Femur (tissue), 1 donor: Measurements from ENCODE around the gene SFXN4.

ENCODE experiments used
- DNase-seq: peaks from one replicate; pipeline ENCODE4 v3.0.0-alpha.2; 2017

Gene SFXN4, protein sequence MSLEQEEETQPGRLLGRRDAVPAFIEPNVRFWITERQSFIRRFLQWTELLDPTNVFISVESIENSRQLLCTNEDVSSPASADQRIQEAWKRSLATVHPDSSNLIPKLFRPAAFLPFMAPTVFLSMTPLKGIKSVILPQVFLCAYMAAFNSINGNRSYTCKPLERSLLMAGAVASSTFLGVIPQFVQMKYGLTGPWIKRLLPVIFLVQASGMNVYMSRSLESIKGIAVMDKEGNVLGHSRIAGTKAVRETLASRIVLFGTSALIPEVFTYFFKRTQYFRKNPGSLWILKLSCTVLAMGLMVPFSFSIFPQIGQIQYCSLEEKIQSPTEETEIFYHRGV

DNA sequence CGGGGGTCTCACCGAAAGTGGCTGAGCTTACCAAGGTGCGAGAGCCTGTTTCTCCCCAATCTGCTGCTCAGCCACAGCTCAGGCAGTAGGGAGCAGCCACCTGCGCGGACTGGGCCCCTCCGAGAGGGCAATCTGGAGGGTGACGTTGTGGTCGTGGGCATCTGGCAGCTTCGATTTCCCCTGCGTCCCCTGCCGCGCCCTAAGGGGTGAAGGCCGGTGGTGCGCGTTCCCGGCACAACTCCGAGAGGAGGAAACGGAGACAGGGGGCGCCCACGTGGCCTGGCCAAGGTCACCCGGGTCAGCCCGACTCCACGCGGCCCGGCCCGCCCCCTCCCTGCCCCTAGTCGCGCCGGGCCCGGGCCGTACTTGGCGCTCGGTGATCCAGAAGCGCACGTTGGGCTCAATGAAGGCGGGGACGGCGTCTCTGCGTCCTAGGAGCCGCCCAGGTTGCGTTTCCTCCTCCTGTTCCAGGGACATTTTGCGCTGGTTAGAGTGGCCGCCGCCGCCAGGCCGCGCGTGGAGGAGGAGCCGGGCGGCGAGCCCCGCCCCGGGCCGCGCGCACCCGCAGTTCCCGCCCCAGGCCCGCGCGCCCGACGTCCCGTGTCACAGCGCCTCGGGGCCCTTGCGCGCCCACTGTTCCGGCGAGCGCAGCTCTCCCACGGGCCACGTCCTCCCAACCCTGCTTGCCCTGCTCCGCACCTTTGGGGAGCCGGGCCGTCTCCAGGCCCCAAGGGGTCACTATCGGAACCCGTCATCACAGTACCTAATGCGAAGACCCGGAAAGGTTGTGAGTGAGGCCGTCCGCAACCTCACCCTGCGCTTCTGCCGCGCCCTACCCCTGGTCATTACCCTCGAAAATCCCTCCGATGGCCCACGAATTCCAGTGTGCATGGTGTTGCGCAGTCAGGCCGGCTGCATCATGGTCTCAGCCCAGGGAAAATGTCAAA, at the start of gene SFXN4:
Gene SFXN4 (minus strand): TSS at position 544 of the 947 bp plus-strand sequence. CDS start 67 bp downstream, at position 477.
- peak; percentile 85 for DNase-seq

DNA sequence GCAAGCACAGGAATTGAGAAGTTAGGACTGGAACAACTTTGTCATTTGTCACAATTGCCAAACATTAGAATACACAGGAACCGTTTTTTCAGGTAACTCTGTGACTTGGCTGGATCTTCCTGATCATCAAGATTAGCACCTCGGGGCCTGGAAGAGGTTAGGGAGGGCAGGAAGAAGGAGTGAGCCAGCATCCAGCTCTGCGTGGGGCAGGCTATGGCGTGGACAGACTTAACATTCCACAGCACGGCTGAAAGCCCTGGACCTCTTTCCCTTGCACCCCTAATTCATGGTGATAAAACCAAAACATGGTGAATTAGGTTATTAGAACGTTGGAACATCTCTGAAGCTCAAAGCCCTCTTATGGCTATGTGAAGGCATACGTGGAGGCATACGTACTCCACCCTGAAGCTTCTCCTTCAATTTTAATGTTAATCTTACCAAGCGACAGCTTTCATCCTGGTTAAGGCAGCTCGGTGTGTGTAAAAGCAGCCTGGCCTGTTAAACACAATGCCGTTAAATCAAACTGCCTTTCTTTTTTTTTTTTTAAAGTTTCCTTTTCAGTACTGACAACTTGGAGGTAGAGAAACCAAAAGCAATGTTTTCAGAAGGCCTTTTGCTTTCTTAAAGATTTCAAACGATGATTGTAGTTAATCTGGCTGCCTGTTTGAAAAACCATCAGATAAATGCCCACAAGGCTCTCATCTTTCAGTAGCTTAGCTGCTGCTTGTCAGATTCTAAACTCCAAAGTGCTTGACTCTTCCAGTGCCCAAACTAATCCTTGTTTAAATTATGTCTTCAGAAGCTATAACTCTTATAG, 46.3 kb upstream of the SFXN4 start:
- no peak for DNase-seq

DNA sequence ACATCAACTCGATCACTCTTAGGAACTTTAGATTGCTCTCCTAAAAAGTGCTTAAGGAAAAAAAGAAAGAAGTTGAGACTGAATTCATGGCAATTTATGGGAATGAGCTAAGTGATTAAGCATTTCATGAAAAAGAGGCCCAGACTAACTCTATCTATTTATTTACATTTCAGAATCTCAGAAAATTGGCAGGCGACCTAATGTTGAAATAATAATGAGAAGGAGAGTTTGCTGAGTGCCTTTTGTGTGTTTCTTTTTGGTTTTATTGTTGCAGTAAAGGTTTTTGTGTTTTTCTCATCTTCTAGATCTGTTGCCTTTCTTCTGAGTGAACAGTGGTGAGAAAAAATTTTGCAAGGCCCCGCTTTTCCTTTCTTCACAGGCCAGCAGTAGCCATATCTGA, 45.7 kb upstream of the SFXN4 start:
- no peak for DNase-seq

DNA sequence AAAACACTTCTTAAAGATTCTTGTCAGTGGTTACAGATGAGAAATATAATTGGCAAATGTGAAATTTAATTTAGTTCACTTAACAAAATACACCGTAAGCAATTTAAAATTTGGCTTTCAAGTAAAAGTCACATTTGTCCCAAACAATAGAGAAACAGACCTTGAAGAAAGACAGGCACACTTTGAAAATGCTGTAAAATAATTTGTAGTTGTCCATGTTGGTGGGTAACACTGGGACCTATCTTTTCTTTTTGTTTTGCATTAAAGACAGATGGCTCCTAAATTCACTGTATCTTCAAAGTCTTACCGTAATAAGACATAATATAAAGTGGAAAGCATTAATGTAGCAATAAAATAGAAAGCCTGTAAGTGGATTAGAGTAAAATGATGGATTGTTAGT, 45.1 kb upstream of the SFXN4 start:
- no peak for DNase-seq

DNA sequence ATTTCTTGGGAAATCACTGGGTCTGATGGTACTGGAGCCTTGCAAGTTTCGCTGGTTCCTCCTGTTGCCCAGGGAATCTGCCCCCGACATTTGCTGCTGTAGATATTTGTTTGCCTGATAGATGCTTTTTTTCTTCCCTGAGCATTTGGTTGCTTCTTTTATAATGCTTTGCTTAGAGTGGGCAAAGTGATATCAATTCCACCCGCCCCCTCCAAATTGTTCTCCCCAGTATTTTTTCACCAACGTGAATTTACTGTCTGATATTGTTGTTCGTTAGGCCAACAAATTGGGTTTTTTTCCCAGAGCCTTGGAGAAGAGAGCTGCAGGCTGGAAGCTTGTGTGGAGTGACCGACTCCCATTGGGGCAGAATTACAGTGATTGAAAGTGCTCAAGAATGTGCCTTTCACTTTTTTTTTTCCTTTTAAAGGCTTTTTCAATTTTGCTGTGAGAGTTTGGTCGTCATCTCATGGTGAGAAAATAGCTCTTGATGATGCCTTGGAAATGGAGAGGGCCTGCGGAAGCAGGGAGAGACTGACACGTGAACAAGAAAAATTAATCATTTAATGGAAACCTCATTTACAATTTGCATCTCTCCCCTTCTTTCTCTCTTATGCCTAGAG, 44.3 kb upstream of the SFXN4 start:
- DNase-seq, result no peak

DNA sequence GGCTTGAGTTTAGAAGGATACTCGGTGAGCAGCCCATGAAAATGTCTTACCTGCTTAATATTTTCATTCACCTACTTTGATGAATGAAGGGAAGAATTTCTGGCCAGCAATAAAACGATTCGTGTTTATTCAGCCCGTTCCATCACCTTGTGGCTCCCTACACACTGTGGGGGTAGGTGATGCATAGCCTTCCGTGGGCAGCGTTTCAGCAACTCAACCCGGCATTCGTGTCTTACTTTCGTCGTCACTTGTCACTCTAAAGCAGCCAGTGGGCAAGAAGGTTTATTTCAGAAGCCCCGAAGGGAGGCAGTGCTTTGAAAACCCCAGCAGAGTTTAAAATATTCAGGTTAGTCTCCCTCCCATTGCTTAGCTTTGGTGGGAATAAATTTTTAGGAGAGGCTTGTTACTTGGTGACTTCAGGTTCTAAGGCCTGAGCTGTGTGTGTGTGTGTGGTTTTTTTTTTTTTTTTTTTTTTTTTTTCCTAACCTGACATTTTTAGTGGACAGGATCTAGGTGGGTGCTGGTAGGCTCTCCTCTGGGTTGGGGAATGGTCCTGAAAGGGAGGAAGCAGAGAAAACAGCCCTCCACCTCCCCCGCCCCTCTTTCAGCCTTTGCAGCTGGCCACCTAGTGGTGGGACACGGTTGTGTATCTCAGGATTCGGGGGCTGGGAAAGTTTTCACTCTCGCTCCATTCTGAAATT, 43.7 kb upstream of the SFXN4 start:
- DNase-seq, result peak; percentile 69

DNA sequence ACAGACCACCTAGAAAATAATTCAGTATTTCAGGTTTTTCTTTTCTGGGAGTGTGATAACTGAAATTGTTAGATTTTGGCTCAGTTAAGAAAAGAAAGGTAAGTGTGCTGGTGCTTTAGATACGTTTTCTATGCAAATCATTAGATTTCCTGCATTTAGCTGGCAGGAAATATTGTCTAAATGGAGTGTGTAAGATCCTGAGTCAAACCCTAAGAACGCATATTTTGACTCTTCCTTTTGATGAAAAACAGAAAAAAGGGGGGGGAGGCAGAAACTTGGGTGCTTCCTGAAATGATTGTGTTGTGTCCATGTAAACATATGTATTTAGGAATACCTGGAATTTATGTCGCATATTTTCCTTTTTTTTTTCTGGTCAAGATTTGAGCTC, 43.0 kb upstream of the SFXN4 start:
- DNase-seq, result no peak

DNA sequence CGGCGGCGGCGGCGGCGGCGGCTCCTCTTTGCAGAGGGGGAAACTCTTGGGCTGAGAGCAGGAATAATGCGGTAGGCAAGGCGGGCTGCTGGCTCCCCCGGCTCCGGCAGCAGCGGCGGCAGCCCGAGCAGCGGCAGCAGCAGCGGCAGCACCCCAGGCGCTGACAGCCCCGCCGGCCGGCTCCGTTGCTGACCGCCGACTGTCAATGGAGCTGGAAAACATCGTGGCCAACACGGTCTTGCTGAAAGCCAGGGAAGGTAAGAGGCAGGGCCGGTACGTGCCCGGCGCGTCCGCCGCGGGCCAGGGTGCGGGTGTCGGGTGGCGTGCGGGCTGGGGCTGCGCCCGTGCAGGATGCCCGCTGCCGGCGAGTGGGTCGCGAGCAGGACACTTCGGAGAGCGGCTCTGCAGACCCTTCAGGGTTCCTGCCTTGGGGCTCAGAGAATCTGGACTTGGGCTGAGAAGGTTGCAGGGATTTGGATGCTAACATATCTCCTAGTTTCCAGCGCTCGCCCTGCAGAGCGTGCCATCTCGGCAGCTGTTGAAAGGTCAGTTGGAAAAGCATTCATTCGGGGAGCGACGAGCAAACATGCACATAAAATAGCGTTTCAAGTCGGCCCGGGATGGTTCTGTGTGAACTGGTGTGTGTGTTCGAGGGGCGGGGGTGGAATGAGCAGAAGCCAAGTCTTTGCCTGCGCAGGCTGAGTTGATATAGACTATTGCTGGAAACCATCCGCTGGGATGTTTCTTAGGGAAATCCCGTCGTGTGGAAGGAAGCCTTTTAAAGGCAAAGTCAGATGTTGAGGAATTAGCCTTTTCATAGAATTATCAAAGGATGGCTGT, 42.4 kb upstream of the SFXN4 start:
- DNase-seq, result peak; percentile 75

DNA sequence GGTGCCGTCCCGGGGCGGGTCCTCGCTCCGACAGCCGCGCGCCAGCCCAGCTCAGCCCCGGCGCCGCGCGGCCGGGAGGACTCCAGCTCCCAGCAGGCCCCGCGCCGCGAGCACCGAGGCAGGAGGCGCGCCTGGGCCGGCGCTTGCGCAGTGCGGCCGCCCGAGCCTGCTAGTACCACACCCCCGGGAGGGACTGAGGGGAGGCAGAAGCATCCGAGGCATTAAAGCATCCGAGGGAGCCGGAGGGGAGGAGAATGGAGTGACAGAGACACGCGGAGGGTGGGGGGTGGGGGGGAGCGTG, 41.8 kb upstream of the SFXN4 start, which contains the start of gene GRK5:
Gene GRK5 (plus strand): TSS at position 206 of the 301 bp plus-strand sequence. CDS start 347 bp downstream, outside the sequence.
- DNase-seq, result peak; percentile 97

DNA sequence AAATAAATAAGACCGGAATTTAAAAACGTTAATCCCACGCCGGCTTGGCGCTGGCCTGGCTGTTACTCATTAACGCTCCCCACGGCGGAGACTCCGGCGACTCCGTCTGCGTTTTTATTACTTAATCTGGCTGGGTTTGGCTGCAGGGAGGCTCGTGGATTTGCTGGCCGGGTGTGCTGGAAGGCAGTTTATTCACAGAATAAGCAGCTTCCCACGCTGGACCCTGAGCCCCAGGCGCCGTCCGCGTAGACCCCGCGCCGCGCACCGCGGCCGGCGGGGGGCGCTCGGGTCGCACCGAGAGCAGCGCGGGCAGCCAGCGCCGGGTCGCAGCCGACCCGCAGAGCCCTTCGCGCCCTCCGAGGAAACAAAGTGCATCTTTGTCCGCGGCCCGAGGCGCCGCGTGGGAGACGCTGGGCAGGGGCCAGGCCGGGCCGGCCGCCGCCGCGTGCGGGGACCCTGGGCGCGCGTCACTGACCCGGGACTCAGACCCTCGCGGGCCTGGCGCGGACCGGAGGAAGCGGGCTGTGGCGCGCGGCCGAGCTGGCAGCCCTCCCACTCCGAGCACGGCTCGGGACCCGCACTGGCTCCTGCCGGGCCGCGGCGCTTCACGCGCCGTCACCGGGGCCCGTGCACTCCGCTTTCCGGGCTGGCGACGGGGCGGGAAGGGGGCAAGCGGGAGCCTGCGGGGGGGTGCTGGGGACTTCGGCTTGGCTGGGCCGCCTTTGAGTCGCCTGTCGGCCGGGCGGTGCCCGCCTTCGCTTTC, 41.3 kb upstream of the SFXN4 start:
- DNase-seq, result peak; percentile 84

DNA sequence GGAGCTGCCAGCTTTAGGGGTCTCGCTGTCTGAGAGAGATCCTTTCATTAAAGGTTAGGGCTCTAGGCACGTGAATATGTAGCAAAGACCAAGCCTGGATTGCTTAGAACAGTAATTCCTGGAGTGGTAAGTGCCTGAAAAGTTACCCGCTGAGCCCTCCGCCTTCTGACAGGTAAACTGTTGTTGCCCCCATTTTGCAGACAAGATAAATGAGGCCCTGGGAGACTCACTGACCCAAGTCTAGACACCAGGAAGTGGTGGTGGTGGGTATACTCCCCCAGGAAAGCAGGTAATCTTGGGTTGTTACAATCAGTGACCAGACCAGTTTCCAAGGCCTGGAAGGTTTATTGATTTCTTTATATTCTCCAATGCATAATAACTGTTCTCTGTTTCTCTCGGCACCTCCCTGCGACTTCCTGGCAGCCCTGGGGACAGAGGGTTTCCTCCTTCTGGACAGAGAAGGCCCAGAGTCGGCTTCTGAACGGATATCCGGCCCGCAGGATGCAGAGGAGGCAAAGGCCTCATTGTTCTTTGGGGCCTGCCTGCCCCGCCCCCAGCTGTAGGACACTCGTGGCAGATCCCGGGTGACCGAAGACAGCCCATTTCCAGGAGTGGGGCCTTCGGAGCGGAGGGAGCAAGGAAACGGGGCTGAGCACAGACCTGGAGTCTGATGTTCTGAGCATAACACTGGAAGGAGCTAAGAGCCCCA, 40.5 kb upstream of the SFXN4 start:
- DNase-seq, result peak; percentile 69

DNA sequence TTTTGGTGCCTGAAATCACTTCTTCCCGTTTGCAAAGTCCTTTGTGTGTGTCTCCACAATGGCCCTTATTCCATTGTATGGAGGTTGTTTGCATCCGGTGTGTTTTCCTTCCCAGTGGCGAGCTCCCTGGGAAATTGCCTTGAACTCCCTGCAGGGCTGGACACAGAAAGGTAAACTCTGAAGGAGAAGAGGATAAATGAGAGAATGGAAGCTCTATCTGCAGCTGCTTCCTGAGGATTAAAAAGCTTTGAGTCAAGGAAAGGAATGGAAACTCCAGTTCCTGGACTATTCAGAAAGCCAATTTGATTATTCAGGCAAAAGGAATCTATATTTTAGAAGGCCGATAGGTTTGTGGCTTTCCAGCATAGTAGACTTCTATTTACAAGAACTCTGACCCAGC, 37.5 kb upstream of the SFXN4 start:
- no peak for DNase-seq

DNA sequence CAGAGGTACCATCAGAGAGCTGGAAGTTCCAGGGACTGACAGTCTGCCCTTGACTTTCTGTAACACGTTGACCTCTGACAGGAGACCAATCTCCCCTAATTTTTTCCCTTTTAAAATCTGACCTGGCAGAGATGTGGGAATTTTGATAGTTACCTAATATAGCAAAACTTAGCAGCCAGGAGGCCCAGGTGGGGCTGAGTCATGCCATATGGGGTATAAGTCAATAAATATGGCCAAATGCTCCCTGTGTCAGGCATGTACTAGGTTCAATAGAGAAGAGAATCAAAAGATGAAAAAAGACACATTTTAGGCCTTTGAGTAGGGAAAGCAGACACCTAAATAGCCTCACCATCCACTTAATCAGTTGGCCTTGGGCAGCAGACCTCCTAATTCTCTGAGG, 35.7 kb upstream of the SFXN4 start:
- no peak for DNase-seq

DNA sequence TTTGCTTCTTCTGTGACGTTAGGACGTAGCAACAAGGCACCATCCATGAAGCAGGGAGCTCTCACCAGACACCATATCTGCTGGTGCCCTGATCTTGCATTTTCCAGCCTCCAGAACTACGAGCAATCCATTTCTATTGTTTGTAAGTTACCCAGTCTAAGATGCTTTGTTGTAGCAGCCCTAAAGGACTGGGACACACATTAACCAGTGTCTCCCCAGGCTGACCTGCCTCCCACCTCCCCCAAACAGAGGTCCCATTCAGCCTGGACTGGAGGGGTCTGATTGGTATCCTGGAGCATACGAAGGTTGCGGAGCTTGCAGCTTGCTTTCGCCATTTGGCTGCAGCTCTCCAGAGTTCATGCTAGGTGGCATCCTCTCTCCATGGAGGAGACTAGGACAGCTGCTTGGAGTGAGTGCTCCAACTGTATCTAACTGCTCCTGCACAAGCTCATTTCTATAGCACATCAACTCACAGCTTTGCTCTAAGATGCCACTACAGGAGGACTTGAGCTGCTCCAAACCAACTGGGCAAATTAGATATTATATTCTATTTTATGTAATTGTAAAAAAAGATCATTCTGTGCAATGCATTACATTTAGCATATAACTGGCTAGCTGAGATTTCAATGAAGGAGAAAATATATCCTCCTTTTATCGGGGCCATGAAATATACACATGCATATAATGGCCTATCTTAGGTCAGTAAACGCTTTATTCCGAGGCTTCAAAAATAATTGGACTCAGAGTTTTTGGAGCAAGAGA, 33.9 kb upstream of the SFXN4 start:
- peak; percentile 82 for DNase-seq

DNA sequence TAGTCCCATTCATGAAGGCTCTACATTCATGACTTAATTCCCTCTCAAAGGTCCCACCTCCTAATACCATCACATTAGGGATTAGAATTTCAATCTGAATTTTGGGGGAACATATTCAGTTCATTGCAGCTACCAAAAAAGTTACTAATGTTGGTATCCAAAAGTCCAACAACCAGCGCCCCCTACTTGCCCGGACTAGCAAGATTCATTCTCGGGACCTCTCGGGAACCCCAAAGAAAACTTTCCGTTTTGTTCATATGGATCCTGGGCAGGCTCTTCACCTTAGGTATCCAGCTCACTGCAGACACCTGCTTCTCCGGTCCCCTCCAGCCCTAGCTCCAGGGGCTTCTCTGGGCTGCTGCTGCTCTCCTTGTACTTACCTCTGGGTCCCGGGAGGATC, 32.9 kb upstream of the SFXN4 start:
- DNase-seq, result no peak

DNA sequence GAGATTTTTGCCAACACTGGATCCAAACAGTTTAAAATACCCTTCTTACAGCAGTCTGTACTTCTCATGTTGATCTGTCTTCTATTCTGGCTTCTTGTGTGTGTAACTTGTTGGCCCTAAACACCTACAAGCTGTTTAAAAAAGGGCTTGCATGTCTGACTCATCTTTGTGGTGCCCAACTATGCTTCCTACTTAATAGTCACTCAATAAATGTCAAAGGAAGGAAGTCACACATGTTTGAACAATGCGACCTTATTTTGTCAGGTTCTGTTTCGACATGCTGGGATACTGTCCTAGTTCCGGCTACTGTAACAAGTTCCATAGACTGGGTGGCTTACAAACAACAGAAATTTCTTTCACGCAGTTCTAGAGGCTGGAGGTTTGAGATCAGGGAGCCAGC, 32.4 kb upstream of the SFXN4 start:
- DNase-seq, result no peak

DNA sequence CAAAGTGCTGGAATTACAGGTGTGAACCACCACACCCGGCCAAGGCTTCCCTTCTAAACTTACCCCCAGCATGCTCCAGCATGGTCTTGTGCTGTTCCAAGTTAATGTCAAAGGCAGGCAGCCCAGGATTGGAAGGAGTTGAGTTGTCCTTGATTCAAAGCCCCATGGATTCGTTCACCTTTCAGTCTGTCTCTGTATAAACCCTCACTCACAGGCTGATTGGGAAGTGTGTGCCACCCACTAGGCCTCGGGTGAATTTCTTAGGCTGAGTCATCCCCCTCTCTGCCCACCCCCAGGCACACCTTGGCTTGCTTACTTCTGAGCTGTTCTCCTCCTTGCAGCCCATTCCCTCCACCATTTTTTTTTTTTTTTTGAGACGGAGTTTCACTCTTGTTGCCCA, 26.4 kb upstream of the SFXN4 start:
- no peak for DNase-seq

DNA sequence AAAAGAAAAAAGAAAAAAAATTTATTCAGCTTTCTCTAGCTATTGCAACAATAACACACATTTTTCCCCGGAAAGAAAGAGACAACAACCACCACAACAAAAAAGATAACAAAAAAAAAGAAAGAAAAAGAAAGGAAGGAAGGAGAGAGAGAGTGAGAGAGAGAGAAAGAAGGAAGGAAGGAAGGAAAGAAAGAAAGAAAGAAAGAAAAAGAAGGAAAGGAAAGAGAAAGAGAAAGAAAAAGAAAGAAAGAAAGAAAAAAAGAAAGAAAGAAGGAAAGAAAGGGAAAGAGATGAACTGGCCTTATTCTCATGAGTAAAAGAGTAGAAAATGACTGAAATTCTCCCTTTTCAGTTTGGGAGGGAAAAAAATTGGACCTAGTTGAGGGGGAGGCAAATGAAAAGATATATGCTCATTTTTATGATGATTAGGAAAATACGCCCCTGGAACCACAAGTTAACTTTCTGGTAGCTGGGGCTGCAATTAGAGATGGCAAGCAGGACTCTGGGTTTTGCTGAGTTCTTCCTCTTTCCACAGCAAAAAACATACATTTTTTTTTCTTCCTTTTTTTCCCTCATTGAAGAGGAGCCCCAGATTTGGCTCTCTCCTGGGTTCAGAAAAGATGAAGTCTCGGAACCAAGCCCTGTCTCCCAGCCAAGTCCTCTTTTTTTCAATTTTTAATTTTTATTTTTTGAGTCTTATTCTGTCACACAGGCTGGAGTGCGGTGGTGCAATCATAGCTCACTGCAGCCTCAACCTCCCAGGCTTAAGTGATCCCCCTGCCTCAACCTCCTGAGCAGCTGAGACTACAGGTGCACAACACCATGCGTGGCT, 25.7 kb upstream of the SFXN4 start:
- peak; percentile 21 for DNase-seq
